Caco-2 (cell line): ENCODE results near the gene HCRT. TPM values are rescaled to one million over a fixed set of nuclear protein-coding genes. Genes with fewer than 3 reads are reported as not detected.

Experiments
- BruUV-seq: library from RNA; stranded (reverse); fragments of 400-500 nt; replicated peaks from 2 replicates; lab custom pipeline; 2021; lab: Mats Ljungman, UMichigan
- CTCF ChIA-PET: fragments of 300-600 bp; sonication (Branson Sonifier 250); formaldehyde crosslinking; loops from one replicate; lab custom pipeline; 2022; ENCODE audit warnings: antibody characterized with exemption; lab: Charles Lee
- POLR2A ChIA-PET: fragments of 300-600 bp; sonication (Branson Sonifier 250); formaldehyde crosslinking; loops from one replicate; lab custom pipeline; 2022; ENCODE audit warnings: antibody characterized with exemption; lab: Charles Lee
- DNase-seq, 2 experiments: peaks; one replicate each; pipeline versions ENCODE4 v3.0.0 to v3.0.0-alpha.2; 2020 to 2022
- H3K27me3 ChIP-seq: replicated peaks from 2 replicates; pipeline ENCODE4 v1.6.0; 2011; ENCODE audit warnings: low read length; ENCODE audit not compliant: control insufficient read depth, insufficient read depth
- H3K36me3 ChIP-seq: 2 replicates; pipeline ENCODE4 v1.5.1; 2011; ENCODE audit warnings: low read length; ENCODE audit not compliant: control insufficient read depth, insufficient read depth
- H3K4me1 ChIP-seq: fragments of 250-450 bp; sonication (Bioruptor Pico); 2 replicates; pipeline ENCODE4 v1.5.1; 2020; ENCODE audit warnings: mild to moderate bottlenecking
- H3K4me3 ChIP-seq: 2 replicates; pipeline ENCODE4 v1.5.1; 2011; ENCODE audit warnings: low read depth, mild to moderate bottlenecking, control low read depth, low read length
- H3K9me3 ChIP-seq: fragments of 250-450 bp; sonication (Bioruptor Pico); 2 replicates; pipeline ENCODE4 v1.5.1; 2020; ENCODE audit warnings: mild to moderate bottlenecking, moderate library complexity
- H3K27ac Mint-ChIP-seq: one replicate; pipeline ENCODE4 v1.8.0; 2022; ENCODE audit warnings: mixed read lengths; ENCODE audit not compliant: unreplicated experiment
- H3K27me3 Mint-ChIP-seq: one replicate; pipeline ENCODE4 v1.8.0; 2022; ENCODE audit warnings: mixed read lengths; ENCODE audit not compliant: insufficient read depth, unreplicated experiment
- H3K36me3 Mint-ChIP-seq: one replicate; pipeline ENCODE4 v1.8.0; 2022; ENCODE audit warnings: mild to moderate bottlenecking, mixed read lengths; ENCODE audit not compliant: insufficient read depth, unreplicated experiment
- H3K4me1 Mint-ChIP-seq: one replicate; pipeline ENCODE4 v1.8.0; 2022; ENCODE audit warnings: low read depth, mixed read lengths; ENCODE audit not compliant: unreplicated experiment
- H3K4me3 Mint-ChIP-seq: one replicate; pipeline ENCODE4 v1.8.0; 2022; ENCODE audit warnings: mild to moderate bottlenecking, moderate library complexity, mixed read lengths; ENCODE audit not compliant: unreplicated experiment
- H3K9me3 Mint-ChIP-seq: one replicate; pipeline ENCODE4 v1.8.0; 2022; ENCODE audit warnings: mixed read lengths; ENCODE audit not compliant: unreplicated experiment
- intact Hi-C: fragments of 100-400 bp; cut with micrococcal nuclease; formaldehyde crosslinking; loops from one replicate; pipeline ENCODE4 v1.10.0; 2022; ENCODE audit not compliant: unreplicated experiment
- total RNA-seq: library from RNA; stranded (reverse); gene quantifications from 2 replicates; pipeline ENCODE4 v1.2.3, GENCODE V29; 2022
- TF ChIP-seq, protein P1 (sequence below), 2 experiments: fragments of 200-600 bp in 1 of 2; IDR thresholded peaks; 1 replicate in 1 of 2; 2 replicates in 1 of 2; pipeline versions ENCODE4 v1.5.1 to v1.8.0; 2011 to 2022; ENCODE audit warnings: antibody characterized with exemption in 1 of 2, control low read depth in 1 of 2, inconsistent platforms in 1 of 2, low read depth in 1 of 2, low read length in 1 of 2, mild to moderate bottlenecking in 1 of 2, moderate library complexity in 1 of 2; ENCODE audit not compliant: insufficient read depth in 1 of 2, severe bottlenecking in 1 of 2, unreplicated experiment in 1 of 2

HCRT gene
- total RNA-seq, 1 experiment from 2014 or later: not detected

DNA sequence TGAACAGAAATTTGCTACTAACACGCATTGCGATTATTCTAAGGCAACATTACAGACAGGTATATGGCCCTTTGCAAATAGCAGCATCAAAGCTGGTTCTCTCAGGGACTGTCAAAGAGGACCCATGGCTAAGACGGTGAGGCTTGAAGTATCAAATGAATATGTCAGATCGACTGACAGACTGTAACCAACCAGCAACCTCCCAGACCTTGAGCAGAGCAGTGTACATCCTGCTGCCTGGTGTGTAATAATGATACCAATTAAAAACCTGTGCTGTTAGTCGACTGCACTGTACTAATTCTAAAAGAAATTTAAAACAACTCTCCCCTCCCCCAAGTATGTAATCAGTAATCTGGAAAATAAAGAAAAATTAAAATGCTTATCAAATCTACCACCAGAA lies 45.0 kb upstream of the HCRT start:
- CTCF ChIA-PET: no interaction called here
- Mint-ChIP-seq H3K27me3 (no peaks in the 10 kb centered on the region), H3K4me3 (no peak overlapping the region), H3K4me1 (no peaks in the 10 kb centered on the region), H3K9me3 (no peaks in the 10 kb centered on the region), H3K36me3 (no peaks in the 10 kb centered on the region), H3K27ac (no peak overlapping the region)
- DNase-seq: no peak
- no peak overlapping the region for H3K4me3 ChIP-seq
- no peaks in the 10 kb centered on the region for H3K9me3 ChIP-seq
- intact Hi-C loops: no loop called here
- H3K36me3 ChIP-seq: no peaks in the 10 kb centered on the region
- BruUV-seq: no TSS peak
- POLR2A ChIA-PET: no interaction called here
- TF ChIP-seq, protein P1, sequence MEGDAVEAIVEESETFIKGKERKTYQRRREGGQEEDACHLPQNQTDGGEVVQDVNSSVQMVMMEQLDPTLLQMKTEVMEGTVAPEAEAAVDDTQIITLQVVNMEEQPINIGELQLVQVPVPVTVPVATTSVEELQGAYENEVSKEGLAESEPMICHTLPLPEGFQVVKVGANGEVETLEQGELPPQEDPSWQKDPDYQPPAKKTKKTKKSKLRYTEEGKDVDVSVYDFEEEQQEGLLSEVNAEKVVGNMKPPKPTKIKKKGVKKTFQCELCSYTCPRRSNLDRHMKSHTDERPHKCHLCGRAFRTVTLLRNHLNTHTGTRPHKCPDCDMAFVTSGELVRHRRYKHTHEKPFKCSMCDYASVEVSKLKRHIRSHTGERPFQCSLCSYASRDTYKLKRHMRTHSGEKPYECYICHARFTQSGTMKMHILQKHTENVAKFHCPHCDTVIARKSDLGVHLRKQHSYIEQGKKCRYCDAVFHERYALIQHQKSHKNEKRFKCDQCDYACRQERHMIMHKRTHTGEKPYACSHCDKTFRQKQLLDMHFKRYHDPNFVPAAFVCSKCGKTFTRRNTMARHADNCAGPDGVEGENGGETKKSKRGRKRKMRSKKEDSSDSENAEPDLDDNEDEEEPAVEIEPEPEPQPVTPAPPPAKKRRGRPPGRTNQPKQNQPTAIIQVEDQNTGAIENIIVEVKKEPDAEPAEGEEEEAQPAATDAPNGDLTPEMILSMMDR (IDR thresholded peaks at IDR 0.05; ENCODE audit: insufficient read depth in 1 of 2, low read depth in 1 of 2, low read length in 1 of 2, severe bottlenecking in 1 of 2, unreplicated experiment in 1 of 2): no peak
- no peaks in the 10 kb centered on the region for H3K4me1 ChIP-seq
- no peaks in the 10 kb centered on the region for H3K27me3 ChIP-seq

- TF ChIP-seq, protein P1 (IDR thresholded peaks at IDR 0.05; ENCODE audit: insufficient read depth in 1 of 2, low read depth in 1 of 2, low read length in 1 of 2, severe bottlenecking in 1 of 2, unreplicated experiment in 1 of 2): no peak
- POLR2A ChIA-PET: no interaction called here
- H3K27ac Mint-ChIP-seq: no peak overlapping the region
- no TSS peak for BruUV-seq
- H3K27me3 Mint-ChIP-seq: no peaks in the 10 kb centered on the region
- CTCF ChIA-PET: no interaction called here
- H3K4me1 Mint-ChIP-seq: no peaks in the 10 kb centered on the region
- Histone ChIP-seq H3K4me1 (no peaks in the 10 kb centered on the region), H3K9me3 (no peaks in the 10 kb centered on the region), H3K36me3 (no peaks in the 10 kb centered on the region), H3K4me3 (no peak overlapping the region), H3K27me3 (no peaks in the 10 kb centered on the region)
- DNase-seq: no peak
- H3K36me3 Mint-ChIP-seq: no peaks in the 10 kb centered on the region
- no peaks in the 10 kb centered on the region for H3K9me3 Mint-ChIP-seq
- H3K4me3 Mint-ChIP-seq: no peak overlapping the region
- intact Hi-C loops: no loop called here
These were observed 42.8 kb upstream of the HCRT start for GRCh38 chr17:42227849-42228700.

DNA sequence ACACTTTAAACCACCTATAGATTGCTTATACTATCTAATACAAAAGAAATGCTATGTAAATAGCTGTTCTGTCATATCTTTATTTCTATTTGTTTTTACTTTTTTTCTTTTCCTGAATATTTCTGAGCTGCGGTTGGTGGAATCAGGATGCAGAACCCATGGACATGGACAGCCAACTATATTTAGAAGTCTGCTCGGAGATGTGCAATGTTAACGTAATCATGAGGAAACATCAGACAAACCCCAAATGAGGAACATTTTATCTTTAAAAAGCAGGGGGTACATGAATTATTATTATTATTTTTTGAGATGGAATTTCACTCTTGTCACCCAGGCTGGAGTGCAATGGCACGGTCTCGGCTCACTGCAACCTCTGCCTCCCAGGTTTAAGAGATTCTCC lies 40.4 kb upstream of the HCRT start:
- intact Hi-C loops: no loop called here
- H3K36me3 Mint-ChIP-seq: no peaks in the 10 kb centered on the region
- no peaks in the 10 kb centered on the region for H3K4me1 ChIP-seq
- H3K27ac Mint-ChIP-seq: no peak overlapping the region
- no peak for DNase-seq
- no peaks in the 10 kb centered on the region for H3K9me3 ChIP-seq
- H3K36me3 ChIP-seq: no peaks in the 10 kb centered on the region
- no peaks in the 10 kb centered on the region for H3K4me1 Mint-ChIP-seq
- ChIA-PET POLR2A (no interaction called here), CTCF (no interaction called here)
- H3K27me3 Mint-ChIP-seq: no peaks in the 10 kb centered on the region
- no peak overlapping the region for H3K4me3 ChIP-seq
- H3K27me3 ChIP-seq: no peaks in the 10 kb centered on the region
- no peak overlapping the region for H3K4me3 Mint-ChIP-seq
- no peaks in the 10 kb centered on the region for H3K9me3 Mint-ChIP-seq
- TF ChIP-seq, protein P1 (IDR thresholded peaks at IDR 0.05; ENCODE audit: insufficient read depth in 1 of 2, low read depth in 1 of 2, low read length in 1 of 2, severe bottlenecking in 1 of 2, unreplicated experiment in 1 of 2): no peak
- BruUV-seq: no TSS peak
